Stimulated activated CD8-positive, alpha-beta memory T cell treated with anti-CD3 and anti-CD28 coated beads, Interleukin-4, amount 100 ng/mL, for 1 hour (primary cell): ENCODE measurements around the gene EPHB6.

ENCODE experiments used
- DNase-seq, 2 donors: peaks; one replicate each; pipeline ENCODE4 v3.0.0-alpha.2; 2020; ENCODE audit warnings: low read depth in 2 of 2, low spot score in 1 of 2

The EPHB6 gene, protein sequence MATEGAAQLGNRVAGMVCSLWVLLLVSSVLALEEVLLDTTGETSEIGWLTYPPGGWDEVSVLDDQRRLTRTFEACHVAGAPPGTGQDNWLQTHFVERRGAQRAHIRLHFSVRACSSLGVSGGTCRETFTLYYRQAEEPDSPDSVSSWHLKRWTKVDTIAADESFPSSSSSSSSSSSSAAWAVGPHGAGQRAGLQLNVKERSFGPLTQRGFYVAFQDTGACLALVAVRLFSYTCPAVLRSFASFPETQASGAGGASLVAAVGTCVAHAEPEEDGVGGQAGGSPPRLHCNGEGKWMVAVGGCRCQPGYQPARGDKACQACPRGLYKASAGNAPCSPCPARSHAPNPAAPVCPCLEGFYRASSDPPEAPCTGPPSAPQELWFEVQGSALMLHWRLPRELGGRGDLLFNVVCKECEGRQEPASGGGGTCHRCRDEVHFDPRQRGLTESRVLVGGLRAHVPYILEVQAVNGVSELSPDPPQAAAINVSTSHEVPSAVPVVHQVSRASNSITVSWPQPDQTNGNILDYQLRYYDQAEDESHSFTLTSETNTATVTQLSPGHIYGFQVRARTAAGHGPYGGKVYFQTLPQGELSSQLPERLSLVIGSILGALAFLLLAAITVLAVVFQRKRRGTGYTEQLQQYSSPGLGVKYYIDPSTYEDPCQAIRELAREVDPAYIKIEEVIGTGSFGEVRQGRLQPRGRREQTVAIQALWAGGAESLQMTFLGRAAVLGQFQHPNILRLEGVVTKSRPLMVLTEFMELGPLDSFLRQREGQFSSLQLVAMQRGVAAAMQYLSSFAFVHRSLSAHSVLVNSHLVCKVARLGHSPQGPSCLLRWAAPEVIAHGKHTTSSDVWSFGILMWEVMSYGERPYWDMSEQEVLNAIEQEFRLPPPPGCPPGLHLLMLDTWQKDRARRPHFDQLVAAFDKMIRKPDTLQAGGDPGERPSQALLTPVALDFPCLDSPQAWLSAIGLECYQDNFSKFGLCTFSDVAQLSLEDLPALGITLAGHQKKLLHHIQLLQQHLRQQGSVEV

DNA sequence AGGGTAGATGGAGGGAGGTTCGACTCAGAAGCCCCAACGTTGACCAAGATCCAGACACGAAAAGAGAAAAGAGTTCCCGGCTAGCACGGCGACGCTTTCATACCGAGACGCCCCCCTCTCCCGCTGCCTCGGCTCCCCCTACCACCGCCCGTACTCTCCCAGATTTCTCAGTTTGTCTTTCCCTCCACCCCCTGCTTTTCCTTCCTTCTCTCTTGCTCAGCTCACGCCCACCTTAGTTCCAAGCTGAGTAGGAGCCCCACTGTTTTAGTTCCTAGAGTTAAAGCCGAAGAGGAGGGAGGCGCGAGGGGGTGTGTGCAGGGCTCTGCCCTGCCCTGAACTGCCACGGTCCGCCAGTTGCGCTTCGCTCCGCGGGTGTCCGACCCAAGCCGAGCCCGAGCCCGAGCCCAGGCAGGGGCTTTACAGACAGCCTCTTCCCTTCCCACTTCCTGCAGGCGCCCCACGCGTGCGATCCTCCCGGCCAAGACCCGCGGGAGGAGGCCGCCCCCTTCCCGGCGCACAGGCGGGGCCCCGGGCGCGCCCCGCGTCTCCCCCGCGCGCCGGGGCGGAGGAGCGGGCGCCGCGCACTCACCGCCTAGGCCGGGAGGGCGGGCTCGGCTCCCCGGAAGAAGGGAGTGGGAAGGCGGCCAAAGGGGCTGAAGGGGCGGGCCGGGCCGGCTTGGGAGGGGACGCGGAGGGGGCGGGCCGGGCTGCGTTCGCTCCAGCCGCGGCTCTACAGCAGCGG, at the start of gene EPHB6:
Gene EPHB6, plus strand, starts transcription at position 705 of the 742 bp plus-strand sequence. CDS start 8,152 bp downstream, outside the sequence.
- DNase-seq, result peak in 1 of 2 donors; percentile 27

DNA sequence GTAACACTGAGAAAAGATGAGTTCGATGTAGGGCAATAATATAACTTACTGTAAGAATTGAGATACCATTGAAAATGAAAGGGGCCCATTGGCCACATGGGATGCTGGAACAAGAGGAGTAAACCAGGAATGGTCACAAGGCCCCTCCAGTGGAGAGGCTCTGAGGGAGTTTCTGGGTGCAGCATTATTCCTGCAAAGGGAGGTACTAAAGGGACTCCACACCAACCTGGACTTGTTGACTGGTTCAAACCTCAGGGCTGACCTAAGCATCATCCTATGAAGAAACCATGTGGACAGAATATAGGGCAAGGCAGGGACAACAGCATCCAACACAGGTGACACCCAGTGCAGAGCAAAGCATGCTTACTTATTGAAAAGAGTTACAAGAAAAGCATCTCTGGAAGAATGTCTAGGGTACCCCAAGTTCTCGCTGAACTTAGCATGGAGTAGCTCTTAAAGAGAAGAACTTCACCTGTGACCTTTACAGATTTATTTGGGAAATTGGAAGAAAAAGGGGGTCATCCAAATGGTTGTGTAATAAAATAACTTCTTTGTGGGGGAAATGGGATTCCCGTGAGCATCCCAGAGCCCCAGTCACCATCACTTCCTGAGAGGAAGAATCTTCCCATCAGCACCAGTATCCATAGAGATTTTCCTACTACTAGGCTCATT, 49.4 kb upstream of the EPHB6 start:
- DNase-seq, result no peak

GRCh38 chr7:142806022-142806356, 48.9 kb upstream of the EPHB6 start:
- DNase-seq, result no peak

GRCh38 chr7:142806957-142807356, 47.9 kb upstream of the EPHB6 start:
- no peak for DNase-seq

DNA sequence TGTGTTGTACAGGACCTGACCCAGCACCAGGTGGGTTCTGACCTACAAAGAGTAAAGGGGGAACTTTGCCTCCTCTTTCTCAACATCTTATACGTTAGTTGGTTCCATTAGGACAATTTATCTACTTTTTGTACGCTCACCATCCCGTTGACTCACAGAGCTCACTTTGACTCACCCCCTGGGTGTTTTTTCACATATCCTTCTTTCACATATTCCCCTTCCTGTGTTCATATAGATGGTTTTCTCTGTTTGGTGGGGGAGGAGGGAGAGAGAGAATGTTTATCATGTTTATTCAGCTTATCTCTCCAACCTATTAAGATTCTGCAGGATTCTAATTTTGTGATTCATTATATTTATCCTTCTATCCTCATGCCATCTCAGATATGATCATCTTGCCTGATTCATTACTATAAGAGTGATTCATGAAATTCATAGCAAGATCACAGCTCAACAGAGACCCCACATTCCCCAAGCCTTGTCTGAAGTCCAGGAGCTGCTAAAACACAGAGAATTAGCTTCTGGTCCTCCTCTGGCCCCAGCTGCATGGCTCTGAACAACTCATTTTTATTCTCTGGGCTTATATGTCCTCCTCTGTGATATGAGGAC, 46.9 kb upstream of the EPHB6 start:
- DNase-seq, result no peak

DNA sequence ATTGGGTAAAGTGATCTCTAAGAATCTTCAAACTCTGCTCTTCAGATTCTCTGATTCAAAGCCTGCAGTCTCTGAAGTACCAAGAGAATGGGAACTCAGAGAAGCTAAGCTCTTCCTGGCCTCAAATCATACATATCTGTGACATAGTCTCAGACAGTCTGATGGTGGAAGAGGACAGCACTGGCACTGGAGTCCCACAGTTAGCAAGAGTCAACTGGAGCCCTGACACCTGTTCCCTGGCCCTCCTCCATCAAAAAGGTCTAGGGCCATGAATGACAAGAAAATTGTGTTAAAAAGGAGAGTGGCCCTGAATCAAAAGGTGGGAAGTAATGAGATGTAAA, 46.4 kb upstream of the EPHB6 start:
- DNase-seq, result no peak

DNA sequence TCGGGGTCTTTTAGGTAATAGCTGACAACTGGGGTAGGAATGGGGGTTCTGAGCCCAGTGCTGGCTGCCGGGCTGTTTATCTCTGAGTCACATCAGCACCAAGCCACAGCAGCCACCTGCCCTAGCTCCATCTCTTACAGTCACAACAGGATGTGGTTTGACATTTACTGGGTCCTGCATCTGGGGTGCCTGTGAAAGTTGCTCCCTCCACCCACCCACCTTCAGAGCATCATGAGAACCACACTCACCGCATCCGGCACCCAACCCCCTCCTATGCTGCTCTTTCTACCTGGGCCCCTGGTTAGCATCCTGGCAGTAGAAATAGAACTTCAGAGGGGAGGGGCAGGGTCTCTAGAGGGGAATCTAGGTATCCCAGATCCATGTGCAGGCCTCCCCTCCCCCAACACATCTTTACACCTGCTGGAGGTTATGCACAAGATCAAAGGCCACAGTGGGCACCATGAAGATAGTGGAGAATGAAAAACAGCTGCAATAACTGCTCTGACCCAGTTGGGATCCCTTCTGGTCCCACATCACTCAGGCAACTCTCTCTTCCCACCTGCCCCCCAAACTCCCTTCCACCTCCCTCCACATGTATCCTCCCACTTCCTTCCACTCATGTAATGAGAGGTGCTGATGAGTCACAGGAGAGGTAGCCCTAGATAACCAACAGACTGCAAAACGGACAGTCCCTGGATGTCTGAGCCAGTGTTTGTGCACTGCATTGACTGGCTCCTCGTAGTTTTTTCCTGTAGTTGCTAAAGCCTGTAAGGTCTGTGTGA, 45.9 kb upstream of the EPHB6 start:
- peak; percentile 87 for DNase-seq

DNA sequence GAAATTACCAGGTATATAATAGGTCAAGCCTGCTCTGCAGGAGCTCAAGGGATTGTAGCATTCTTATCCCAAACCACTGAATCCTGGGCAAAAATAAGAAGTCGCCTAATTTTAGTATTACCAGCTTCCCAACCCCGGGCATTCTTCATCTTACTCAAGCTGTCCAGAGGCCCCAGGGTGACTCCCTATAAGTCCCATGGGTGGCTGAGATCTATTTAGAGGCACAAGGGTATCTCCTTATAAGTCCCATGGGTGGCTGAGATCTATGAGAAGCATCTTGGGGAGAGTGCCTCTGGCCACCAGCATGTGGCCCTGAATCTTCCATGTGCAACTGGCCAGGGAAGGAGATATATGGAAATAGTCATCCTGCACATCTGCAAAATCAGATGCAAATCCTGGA, 45.2 kb upstream of the EPHB6 start:
- no peak for DNase-seq

DNA sequence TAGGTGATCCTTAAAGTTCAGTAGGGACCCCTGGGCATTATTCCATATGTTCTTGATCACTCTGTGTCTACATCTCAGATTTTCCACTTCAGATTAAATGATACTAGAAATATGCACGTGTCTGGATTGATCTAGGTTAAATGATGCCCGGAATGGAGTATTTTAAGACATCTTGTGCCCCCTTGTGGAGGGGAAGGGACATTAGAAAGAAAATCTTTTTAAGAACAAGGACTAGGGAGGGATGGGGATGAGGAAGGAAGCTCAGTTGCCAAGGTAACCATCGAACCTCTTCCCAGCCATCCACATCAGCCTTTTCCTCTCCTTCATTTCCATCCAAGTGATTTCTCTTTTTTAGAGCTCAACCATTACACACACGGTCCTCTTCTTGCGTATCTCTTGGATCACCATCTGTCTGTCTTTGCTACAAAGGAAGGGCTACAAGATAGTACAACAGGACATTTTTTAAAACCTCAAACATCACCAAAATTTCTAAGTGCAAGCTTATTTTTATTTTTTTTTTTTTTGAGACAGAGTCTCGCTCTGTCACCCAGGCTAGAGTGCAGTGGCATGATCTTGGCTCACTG, 43.6 kb upstream of the EPHB6 start:
- no peak for DNase-seq

GRCh38 chr7:142812437-142813215, 42.2 kb upstream of the EPHB6 start:
- no peak for DNase-seq

DNA sequence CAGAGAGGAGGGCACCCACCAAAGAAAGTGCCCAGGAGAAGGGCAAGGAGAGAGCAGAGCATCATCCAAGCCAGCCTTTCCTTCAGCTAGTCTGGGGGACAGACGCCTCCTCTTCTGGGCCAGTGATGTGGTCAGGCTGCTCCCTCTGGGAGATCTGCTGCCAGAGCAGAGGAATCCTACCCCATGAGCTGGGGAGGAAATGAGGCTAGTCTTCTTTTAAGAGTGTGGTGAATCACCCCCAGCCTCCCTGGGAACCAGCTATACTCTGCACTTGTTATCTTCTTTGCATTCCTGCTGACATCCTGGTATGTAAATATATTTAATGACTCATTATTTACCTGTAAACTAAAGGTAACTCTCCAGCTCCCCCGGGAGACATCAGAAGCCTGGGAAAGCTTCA, 41.6 kb upstream of the EPHB6 start:
- no peak for DNase-seq

DNA sequence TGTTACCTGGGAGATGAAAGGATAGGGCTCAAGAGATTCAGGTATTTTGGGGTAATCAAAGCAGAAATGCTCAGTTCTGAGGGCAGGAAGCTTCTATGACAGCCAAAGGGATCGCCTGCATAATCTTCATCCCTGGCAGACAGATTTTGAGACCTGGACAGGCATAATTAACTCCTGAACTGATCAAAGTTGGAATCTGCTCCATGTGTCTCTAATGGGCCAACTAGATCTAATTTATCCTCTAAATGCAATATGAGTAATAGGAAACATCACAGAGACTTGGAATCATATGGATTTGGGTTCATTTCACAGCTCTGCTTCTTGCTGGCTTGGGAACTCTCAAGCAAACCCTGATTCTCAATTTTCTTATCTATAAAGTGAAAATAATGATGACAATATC, 41.2 kb upstream of the EPHB6 start:
- DNase-seq, result no peak

DNA sequence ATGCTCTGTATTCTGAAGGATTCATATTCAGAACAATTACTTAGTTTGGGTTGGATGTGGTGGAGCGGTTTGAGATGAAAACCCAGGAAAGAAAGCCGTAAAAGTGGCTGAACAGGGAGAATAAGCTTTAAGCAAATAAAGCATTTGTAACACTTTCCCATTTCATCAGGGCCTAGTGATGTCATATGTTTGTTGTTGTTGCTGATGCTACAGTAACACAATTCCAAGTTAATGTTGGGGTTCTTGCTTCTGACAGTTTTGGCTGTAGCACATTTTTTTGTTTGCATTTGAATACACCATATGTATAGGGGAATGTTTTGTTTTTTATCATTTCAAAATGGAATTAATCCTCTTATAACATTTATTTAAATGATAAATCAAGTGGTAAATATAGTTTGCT, 40.4 kb upstream of the EPHB6 start:
- DNase-seq, result no peak

GRCh38 chr7:142815134-142815533, 39.7 kb upstream of the EPHB6 start:
- DNase-seq, result no peak

DNA sequence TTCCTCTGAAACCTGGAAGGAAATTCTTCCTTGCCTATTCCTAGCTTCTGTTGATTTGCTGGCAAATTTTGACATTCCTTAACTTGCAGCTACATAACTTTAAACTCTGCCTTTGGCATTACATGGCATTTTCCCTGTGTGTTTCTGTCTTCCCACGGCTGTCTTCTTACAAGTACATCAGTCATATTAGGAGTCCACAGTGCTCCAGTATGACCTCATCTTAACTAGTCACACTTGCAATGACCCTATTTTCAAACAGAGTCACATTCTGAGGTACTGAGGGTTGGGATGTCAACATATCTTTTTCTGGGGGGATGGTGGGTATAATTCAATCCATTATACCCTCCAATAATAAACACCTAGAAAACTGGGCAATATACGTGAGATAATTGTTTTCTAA, 37.4 kb upstream of the EPHB6 start:
- DNase-seq, result no peak

DNA sequence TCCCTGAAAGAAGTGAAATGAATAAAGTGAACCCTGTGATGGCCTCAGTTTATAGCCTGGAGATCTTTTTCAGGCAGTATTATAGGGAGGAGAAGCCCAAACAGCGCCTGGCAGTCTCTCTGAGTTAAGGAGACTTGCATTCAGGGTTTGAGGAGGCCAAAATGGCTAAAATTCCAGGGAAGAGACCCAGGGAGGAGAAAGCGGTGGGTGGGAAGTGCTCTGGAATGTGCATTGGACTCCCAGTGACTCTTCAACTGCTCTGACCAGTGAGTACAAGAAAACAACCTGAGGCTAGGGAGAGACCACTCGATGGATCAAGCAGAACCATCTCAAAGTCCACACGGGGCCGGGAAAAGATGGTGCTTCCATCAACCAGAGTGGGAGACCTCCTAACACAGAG, 35.3 kb upstream of the EPHB6 start:
- no peak for DNase-seq

DNA sequence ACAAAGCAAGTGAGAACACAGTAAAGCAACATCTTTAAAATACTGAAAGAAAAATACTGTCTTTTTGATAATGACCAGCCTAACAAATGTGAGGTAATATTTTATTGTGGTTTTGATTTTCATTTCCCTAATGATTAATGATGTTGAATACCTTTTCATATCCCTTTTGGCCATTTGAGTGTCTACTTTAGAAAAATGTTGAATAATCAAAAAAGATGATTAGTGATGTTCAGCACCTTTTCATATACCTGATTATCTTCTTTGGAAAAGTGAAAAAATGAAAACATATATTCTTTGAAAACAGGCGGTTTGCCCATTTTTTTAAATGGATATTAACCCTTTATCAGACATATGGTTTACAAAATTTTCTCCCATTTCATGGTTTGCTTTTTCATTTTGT, 32.2 kb upstream of the EPHB6 start:
- no peak for DNase-seq

- DNase-seq, result no peak
These were observed 26.9 kb upstream of the EPHB6 start for GRCh38 chr7:142827951-142828500.
